Upper lobe of right lung (tissue), 1 donor: ENCODE results near the gene TSSK2. TPM values are rescaled to one million over a fixed set of nuclear protein-coding genes. Genes with fewer than 3 reads are reported as not detected.

Experiments used
- ATAC-seq: fragments of 200-7000 bp; cut with Tn5 transposase; one replicate; pipeline ENCODE4 v1.9.1; 2020; ENCODE audit warnings: mild to moderate bottlenecking, moderate library complexity
- DNase-seq: peaks from one replicate; pipeline ENCODE4 v3.0.0-alpha.2; 2020
- H3K27ac ChIP-seq: fragments of 200-600 bp; one replicate; pipeline ENCODE4 v1.8.0; 2022
- H3K27me3 ChIP-seq: fragments of 200-600 bp; one replicate; pipeline ENCODE4 v1.8.0; 2022; ENCODE audit warnings: mild to moderate bottlenecking
- H3K36me3 ChIP-seq: fragments of 200-600 bp; one replicate; pipeline ENCODE4 v1.8.0; 2022
- H3K4me1 ChIP-seq: fragments of 200-600 bp; one replicate; pipeline ENCODE4 v1.8.0; 2022
- H3K4me3 ChIP-seq: fragments of 200-600 bp; one replicate; pipeline ENCODE4 v1.8.0; 2022; ENCODE audit warnings: mild to moderate bottlenecking
- H3K9me3 ChIP-seq: fragments of 200-600 bp; one replicate; pipeline ENCODE4 v1.8.0; 2022
- intact Hi-C: fragments of 100-400 bp; cut with DNase I; formaldehyde crosslinking; loops from one replicate; pipeline ENCODE4 v1.11.0; 2022
- total RNA-seq: library from RNA; stranded (reverse); fragmentation: NEBNext Ultra II Directional; extraction: Animal tissue kit (Norgen Biotek cat#: 25700); gene quantifications from one replicate; pipeline ENCODE4 v1.2.1, GENCODE V29; 2021
- TF ChIP-seq, protein P1 (sequence below): fragments of 200-600 bp; IDR thresholded peaks from one replicate; pipeline ENCODE4 v1.8.0; 2022; ENCODE audit warnings: antibody characterized with exemption
- donor health status: DM: no; HTN: yes; CAD: no; lungs with severe emphysema.

Gene TSSK2
- total RNA-seq, 1 donor from 2014 or later = not detected

DNA sequence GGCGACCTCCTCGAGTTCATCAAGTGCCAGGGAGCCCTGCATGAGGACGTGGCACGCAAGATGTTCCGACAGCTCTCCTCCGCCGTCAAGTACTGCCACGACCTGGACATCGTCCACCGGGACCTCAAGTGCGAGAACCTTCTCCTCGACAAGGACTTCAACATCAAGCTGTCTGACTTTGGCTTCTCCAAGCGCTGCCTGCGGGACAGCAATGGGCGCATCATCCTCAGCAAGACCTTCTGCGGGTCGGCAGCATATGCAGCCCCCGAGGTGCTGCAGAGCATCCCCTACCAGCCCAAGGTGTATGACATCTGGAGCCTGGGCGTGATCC is 542 bp downstream of the TSSK2 start:
- Histone ChIP-seq H3K4me3 (no peak overlapping the region), H3K36me3 (peaks cover 41% of the 10 kb centered on the region), H3K27ac (no peak overlapping the region), H3K9me3 (no peaks in the 10 kb centered on the region), H3K4me1 (no peaks in the 10 kb centered on the region), H3K27me3 (no peaks in the 10 kb centered on the region)
- intact Hi-C loops = no loop called here
- ATAC-seq (no peak), DNase-seq (no peak)
- TF ChIP-seq, protein P1, sequence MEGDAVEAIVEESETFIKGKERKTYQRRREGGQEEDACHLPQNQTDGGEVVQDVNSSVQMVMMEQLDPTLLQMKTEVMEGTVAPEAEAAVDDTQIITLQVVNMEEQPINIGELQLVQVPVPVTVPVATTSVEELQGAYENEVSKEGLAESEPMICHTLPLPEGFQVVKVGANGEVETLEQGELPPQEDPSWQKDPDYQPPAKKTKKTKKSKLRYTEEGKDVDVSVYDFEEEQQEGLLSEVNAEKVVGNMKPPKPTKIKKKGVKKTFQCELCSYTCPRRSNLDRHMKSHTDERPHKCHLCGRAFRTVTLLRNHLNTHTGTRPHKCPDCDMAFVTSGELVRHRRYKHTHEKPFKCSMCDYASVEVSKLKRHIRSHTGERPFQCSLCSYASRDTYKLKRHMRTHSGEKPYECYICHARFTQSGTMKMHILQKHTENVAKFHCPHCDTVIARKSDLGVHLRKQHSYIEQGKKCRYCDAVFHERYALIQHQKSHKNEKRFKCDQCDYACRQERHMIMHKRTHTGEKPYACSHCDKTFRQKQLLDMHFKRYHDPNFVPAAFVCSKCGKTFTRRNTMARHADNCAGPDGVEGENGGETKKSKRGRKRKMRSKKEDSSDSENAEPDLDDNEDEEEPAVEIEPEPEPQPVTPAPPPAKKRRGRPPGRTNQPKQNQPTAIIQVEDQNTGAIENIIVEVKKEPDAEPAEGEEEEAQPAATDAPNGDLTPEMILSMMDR = no peak

DNA sequence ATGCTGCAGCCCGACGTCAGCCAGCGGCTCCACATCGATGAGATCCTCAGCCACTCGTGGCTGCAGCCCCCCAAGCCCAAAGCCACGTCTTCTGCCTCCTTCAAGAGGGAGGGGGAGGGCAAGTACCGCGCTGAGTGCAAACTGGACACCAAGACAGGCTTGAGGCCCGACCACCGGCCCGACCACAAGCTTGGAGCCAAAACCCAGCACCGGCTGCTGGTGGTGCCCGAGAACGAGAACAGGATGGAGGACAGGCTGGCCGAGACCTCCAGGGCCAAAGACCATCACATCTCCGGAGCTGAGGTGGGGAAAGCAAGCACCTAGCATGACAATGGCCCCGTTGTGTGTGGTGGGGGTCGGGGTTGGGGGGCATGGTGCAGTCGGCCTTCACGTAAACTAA is 1.0 kb downstream of the TSSK2 start:
- Histone ChIP-seq H3K4me3 (no peak overlapping the region), H3K27me3 (no peaks in the 10 kb centered on the region), H3K4me1 (no peaks in the 10 kb centered on the region), H3K36me3 (peaks cover 46% of the 10 kb centered on the region), H3K27ac (no peak overlapping the region), H3K9me3 (no peaks in the 10 kb centered on the region)
- DNase-seq (no peak), ATAC-seq (no peak)
- intact Hi-C loops = no loop called here
- TF ChIP-seq, protein P1 = no peak

DNA sequence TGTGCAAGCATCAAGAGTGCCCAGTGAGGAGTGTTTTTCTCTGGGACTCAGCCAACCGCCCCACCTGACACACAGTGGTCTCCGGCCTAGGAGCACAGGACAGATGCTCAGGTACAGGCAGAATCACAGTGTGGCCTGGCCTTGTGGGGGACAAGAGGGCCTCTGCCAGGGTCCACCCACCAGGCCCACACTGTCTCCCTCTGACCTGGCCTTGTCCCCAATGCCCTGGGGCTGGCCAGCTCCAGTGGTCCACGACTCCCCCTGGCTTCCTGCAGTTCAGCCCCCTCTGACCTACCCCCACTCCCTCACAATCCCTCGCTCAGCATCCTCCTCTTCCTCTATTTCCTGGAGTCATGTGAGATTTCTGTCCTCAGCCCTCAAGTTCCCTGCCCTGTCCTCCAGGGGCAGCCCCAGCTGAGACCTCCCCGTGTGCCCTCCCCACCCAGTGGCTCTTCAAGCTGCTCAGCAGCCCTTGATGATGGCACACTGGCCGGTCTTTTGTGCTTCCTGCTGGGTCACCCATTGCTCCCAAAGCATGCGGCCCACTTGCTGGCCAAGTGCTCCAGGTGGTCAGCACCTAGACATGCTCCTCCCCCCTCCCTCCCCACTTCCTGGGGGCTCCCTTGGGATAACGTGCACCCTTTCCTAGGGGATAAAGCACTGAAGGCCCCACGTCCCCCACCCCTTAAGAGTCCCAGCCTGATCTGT is 1.7 kb downstream of the TSSK2 start:
- H3K4me3 ChIP-seq = no peak overlapping the region
- TF ChIP-seq, protein P1 = no peak
- no peak overlapping the region for H3K27ac ChIP-seq
- H3K27me3 ChIP-seq = no peaks in the 10 kb centered on the region
- intact Hi-C loops = no loop called here
- H3K4me1 ChIP-seq = no peaks in the 10 kb centered on the region
- DNase-seq (no peak), ATAC-seq (no peak)
- no peaks in the 10 kb centered on the region for H3K9me3 ChIP-seq
- peaks cover 53% of the 10 kb centered on the region for H3K36me3 ChIP-seq

DNA sequence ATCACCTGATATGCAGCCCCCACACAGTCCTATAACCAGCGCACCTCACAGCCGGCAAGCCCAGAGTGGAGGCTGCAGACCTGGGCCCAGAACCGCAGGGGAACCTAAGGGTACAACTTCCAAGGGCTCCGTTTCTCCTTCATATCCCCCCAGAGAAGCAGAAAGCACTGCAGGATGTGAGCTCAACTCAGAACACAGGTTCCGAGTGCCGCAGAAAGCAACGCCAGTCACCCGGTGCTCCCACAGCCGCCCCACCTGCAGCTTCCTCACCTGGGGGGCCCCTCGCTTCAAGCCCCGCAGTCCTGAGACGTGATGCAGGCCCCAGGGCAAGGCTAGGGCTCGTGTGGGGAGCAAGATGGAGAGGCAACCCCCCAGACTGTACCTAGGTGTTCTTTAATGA is 2.5 kb downstream of the TSSK2 start:
- H3K36me3 ChIP-seq = peaks cover 60% of the 10 kb centered on the region
- intact Hi-C loops = no loop called here
- TF ChIP-seq, protein P1 = no peak

DNA sequence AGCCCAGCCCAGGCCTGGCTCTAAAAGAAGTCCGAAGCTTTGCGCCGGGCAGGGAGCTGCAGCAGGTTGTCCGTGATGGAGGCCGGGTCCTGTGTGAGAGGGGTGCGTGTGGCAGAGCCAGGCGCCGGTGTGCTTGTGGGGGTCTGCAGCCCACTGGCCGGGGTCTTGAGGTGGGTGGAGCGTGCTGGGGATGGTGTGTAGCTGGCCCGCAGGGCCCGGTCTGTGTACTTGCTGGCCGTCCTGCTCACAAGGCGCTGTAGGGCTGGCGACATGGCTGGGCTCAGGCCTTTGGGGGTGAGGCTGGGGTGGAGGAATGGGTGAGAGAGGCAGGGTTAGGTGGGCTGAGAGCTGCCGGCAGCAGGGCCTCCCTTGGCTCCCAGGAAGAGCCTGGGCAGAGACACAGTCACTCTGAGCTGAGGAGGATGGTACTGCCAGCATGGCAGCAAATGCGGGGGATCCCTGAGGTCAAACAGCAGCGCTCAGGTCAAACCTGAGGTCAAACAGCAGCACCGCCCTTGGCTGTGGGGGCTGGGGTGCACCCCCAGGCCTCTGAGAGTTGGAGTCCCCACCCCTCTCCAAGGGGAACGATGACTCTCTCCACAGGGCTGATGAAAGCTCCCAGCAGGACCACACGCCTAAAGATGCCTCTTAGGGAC is 3.2 kb downstream of the TSSK2 start:
- no peaks in the 10 kb centered on the region for H3K27me3 ChIP-seq
- no peaks in the 10 kb centered on the region for H3K4me1 ChIP-seq
- TF ChIP-seq, protein P1 = no peak
- no peak overlapping the region for H3K27ac ChIP-seq
- ATAC-seq (no peak), DNase-seq (no peak)
- intact Hi-C loops = no loop called here
- H3K4me3 ChIP-seq = no peak overlapping the region
- H3K36me3 ChIP-seq = peaks cover 67% of the 10 kb centered on the region
- H3K9me3 ChIP-seq = no peaks in the 10 kb centered on the region

More for the DNA sequence above, 2.5 kb downstream of the TSSK2 start:
- Histone ChIP-seq H3K4me3 (no peak overlapping the region), H3K27ac (no peak overlapping the region), H3K27me3 (no peaks in the 10 kb centered on the region), H3K4me1 (no peaks in the 10 kb centered on the region), H3K9me3 (no peaks in the 10 kb centered on the region)
- ATAC-seq (no peak), DNase-seq (no peak)
